Neural cell (in vitro differentiated cells): Measurements from ENCODE around the gene UBE2N. TPM values are rescaled to one million over a fixed set of nuclear protein-coding genes. Genes with fewer than 3 reads are reported as not detected.
"Not testable (repeated sequence)": the region's sequence is repeated elsewhere in the genome, so short reads cannot be mapped to it uniquely, and the experiment has no call there.

Experiments
- H2AFZ ChIP-seq: fragments of 200-600, 300-800 bp; sonication (generic), shearing (Covaris generic); 2 replicates; pipeline ENCODE4 v1.6.0; 2014; ENCODE audit warnings: low read depth, mild to moderate bottlenecking, antibody characterized with exemption, low read length, moderate library complexity
- H3F3A ChIP-seq: fragments of 200-600 bp; shearing (Covaris generic); 2 replicates; pipeline ENCODE4 v1.6.1; 2016; ENCODE audit warnings: mild to moderate bottlenecking, moderate library complexity, mixed read lengths, antibody characterized with exemption, low read length; ENCODE audit not compliant: insufficient read depth, poor library complexity, severe bottlenecking
- H3K27ac ChIP-seq: fragments of 200-600, 300-800 bp; sonication (generic), shearing (Covaris generic); 2 replicates; pipeline ENCODE4 v1.5.1; 2014; ENCODE audit warnings: mild to moderate bottlenecking, low read length, moderate library complexity
- H3K27me3 ChIP-seq: fragments of 300-800, 200-600 bp; sonication (generic), shearing (Covaris generic); 2 replicates; pipeline ENCODE4 v1.6.0; 2014; ENCODE audit warnings: mild to moderate bottlenecking, low read depth, low read length, moderate library complexity; ENCODE audit not compliant: insufficient read depth
- H3K36me3 ChIP-seq: fragments of 300-800, 200-600 bp; sonication (generic), shearing (Covaris generic); 2 replicates; pipeline ENCODE4 v1.5.1; 2014; ENCODE audit warnings: mild to moderate bottlenecking, antibody characterized with exemption, low read length, moderate library complexity; ENCODE audit not compliant: insufficient read depth
- H3K4me2 ChIP-seq: fragments of 300-800, 200-600 bp; sonication (generic), shearing (Covaris generic); 2 replicates; pipeline ENCODE4 v1.6.0; 2014; ENCODE audit warnings: mild to moderate bottlenecking, low read length
- H3K4me3 ChIP-seq: fragments of 300-800, 200-600 bp; sonication (generic), shearing (Covaris generic); 2 replicates; pipeline ENCODE4 v1.5.1; 2014; ENCODE audit warnings: mild to moderate bottlenecking, low read length, moderate library complexity
- H3K79me2 ChIP-seq: fragments of 200-600 bp; shearing (Covaris generic); replicated peaks from 2 replicates; pipeline ENCODE4 v1.6.0; 2014; ENCODE audit warnings: mild to moderate bottlenecking, low read length, moderate library complexity; ENCODE audit not compliant: insufficient read depth
- H3K9ac ChIP-seq: fragments of 300-800, 200-600 bp; sonication (generic), shearing (Covaris generic); 2 replicates; pipeline ENCODE4 v1.6.1; 2016; ENCODE audit warnings: mild to moderate bottlenecking, low read length, mixed read lengths
- H3K9me2 ChIP-seq: fragments of 200-600 bp; shearing (Covaris generic); 2 replicates; pipeline ENCODE4 v1.6.1; 2016; ENCODE audit warnings: mild to moderate bottlenecking, low read length, mixed read lengths; ENCODE audit not compliant: insufficient read depth
- H3K9me3 ChIP-seq: fragments of 200-600, 300-800 bp; sonication (generic), shearing (Covaris generic); 2 replicates; pipeline ENCODE4 v1.6.1; 2016; ENCODE audit warnings: mild to moderate bottlenecking, mixed run types, low read length, moderate library complexity, mixed read lengths
- H4K20me1 ChIP-seq: fragments of 200-600 bp; shearing (Covaris generic); 2 replicates; pipeline ENCODE4 v1.6.1; 2016; ENCODE audit warnings: mild to moderate bottlenecking, mixed run types; ENCODE audit not compliant: insufficient read depth
- CTCF ChIP-seq: fragments of 450-650 bp; IDR thresholded peaks from 2 replicates; pipeline ENCODE4 v1.5.1; 2014; ENCODE audit warnings: antibody characterized with exemption, mild to moderate bottlenecking, moderate library complexity; ENCODE audit not compliant: poor library complexity, severe bottlenecking
- EP300 ChIP-seq: fragments of 450-650 bp; conservative IDR thresholded peaks from 2 replicates; pipeline ENCODE4 v1.6.1; 2014; ENCODE audit warnings: antibody characterized with exemption, mild to moderate bottlenecking, moderate library complexity; ENCODE audit not compliant: poor library complexity, severe bottlenecking
- RAD21 ChIP-seq: fragments of 450-650 bp; conservative IDR thresholded peaks from 2 replicates; pipeline ENCODE4 v1.6.1; 2014; ENCODE audit warnings: antibody characterized with exemption, mild to moderate bottlenecking, moderate library complexity
- SMC3 ChIP-seq: fragments of 450-650 bp; conservative IDR thresholded peaks from 2 replicates; pipeline ENCODE4 v1.6.1; 2014; ENCODE audit warnings: antibody characterized with exemption, mild to moderate bottlenecking, moderate library complexity; ENCODE audit not compliant: poor library complexity
- polyA plus RNA-seq: library from polyadenylated mRNA; depleted of rRNA; stranded (reverse); fragments of >200 nt; gene quantifications from 2 replicates; pipeline ENCODE4 v1.2.3, GENCODE V29; 2014
- TF ChIP-seq, protein P1 (sequence below): IDR thresholded peaks from 2 replicates; pipeline ENCODE4 v1.6.1; 2012; ENCODE audit warnings: borderline replicate concordance

The UBE2N gene
- polyA plus RNA-seq, 1 donor from 2014 or later, result 172 TPM

DNA sequence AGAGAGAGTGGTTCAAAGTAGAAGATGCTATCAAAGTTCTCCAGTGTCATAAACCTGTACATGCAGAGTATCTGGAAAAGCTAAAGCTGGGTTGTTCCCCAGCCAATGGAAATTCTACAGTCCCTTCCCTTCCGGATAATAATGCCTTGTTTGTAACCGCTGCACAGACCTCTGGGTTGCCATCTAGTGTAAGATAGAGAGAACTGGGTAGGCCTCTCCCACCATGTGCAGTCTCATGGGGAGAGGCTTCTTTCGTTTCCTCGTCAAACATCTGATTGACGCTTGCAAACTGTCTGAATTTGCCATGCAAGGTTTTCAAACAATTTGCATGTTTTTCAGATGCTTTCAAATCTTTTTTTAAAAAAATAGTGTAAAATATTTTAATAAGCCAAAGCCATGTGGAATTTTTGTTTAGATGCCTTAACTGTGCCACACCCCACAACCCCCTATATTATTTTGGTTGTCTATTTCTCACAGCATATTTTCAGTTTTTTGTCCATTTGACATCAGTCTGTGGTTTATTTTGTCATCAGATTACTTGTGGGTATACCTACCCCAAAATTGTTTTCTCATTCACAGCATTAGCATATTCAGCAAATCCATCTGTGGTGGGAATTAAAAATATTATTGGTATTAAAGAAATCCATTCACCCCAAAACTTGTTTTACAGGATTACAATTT lies 42.4 kb downstream of the UBE2N start:
- H3K9ac ChIP-seq, H3K4me2 ChIP-seq, H4K20me1 ChIP-seq, H3K27ac ChIP-seq, H2AFZ ChIP-seq, H3K9me3 ChIP-seq, H3K9me2 ChIP-seq, H3K79me2 ChIP-seq, H3F3A ChIP-seq, H3K36me3 ChIP-seq, H3K27me3 ChIP-seq, H3K4me3 ChIP-seq: not testable (repeated sequence)
- TF ChIP-seq RAD21, result peak; percentile 11
- peak; percentile 32 for TF ChIP-seq CTCF

DNA sequence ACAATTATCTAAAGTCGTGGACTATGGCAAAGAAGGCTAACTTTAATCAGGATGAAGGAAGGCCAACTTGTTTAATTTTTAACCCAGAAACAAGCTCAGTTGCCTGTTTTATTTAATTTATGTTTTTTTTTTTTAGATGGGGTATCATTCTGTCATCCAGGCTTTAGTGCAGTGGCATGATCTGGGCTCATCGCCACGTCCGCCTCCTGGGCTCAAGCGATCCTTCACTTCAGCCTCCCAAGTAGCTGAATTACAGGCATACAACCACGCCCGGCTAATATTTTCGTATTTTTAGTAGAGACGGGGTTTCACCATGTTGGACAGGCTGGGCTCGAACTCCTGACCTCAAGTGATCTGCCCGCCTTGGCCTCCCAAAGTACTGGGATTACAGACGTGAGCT lies 44.3 kb downstream of the UBE2N start:
- no peak overlapping the region for H3K4me3 ChIP-seq
- H3K9me3 ChIP-seq, result no peaks in the 10 kb centered on the region
- H3K27ac ChIP-seq, result no peak overlapping the region
- H3K4me2 ChIP-seq, result no peak overlapping the region
- TF ChIP-seq, protein P1, sequence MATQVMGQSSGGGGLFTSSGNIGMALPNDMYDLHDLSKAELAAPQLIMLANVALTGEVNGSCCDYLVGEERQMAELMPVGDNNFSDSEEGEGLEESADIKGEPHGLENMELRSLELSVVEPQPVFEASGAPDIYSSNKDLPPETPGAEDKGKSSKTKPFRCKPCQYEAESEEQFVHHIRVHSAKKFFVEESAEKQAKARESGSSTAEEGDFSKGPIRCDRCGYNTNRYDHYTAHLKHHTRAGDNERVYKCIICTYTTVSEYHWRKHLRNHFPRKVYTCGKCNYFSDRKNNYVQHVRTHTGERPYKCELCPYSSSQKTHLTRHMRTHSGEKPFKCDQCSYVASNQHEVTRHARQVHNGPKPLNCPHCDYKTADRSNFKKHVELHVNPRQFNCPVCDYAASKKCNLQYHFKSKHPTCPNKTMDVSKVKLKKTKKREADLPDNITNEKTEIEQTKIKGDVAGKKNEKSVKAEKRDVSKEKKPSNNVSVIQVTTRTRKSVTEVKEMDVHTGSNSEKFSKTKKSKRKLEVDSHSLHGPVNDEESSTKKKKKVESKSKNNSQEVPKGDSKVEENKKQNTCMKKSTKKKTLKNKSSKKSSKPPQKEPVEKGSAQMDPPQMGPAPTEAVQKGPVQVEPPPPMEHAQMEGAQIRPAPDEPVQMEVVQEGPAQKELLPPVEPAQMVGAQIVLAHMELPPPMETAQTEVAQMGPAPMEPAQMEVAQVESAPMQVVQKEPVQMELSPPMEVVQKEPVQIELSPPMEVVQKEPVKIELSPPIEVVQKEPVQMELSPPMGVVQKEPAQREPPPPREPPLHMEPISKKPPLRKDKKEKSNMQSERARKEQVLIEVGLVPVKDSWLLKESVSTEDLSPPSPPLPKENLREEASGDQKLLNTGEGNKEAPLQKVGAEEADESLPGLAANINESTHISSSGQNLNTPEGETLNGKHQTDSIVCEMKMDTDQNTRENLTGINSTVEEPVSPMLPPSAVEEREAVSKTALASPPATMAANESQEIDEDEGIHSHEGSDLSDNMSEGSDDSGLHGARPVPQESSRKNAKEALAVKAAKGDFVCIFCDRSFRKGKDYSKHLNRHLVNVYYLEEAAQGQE, result no peak
- no peak for TF ChIP-seq RAD21
- TF ChIP-seq EP300, result no peak
- no peak for TF ChIP-seq SMC3
- H2AFZ ChIP-seq, result no peak overlapping the region
- no peaks in the 10 kb centered on the region for H4K20me1 ChIP-seq
- no peaks in the 10 kb centered on the region for H3K27me3 ChIP-seq
- no peak overlapping the region for H3K9ac ChIP-seq
- H3K79me2 ChIP-seq, result peaks cover 6% of the 10 kb centered on the region
- H3K9me2 ChIP-seq, result no peaks in the 10 kb centered on the region
- no peaks in the 10 kb centered on the region for H3K36me3 ChIP-seq
- H3F3A ChIP-seq, result no peaks in the 10 kb centered on the region

DNA sequence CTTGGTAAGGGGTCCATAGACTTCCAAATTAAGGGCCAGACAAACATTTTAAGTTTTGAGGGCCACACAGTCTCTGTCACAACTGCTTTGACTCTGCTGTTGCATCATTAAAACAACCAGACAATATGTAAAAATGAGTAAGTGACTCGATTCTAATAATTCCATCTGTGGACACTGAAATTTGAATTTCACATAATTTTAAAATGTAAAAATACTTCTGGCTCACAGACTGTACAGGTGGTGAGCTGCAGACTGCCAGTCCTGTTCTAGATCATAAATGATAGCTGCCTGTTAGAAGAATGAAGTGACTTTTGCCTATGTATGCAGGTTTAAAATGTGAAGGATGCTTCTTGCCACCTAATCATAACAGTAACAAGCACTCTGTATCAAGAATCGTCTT lies 48.3 kb downstream of the UBE2N start:
- H3K79me2 ChIP-seq, result peaks cover 28% of the 10 kb centered on the region
- no peaks in the 10 kb centered on the region for H3K27me3 ChIP-seq
- TF ChIP-seq RAD21, result no peak
- no peaks in the 10 kb centered on the region for H3K9me3 ChIP-seq
- H3K4me2 ChIP-seq, result no peak overlapping the region
- H3K9ac ChIP-seq, result no peak overlapping the region
- H3F3A ChIP-seq, result no peaks in the 10 kb centered on the region
- H2AFZ ChIP-seq, result no peak overlapping the region
- H3K9me2 ChIP-seq, result no peaks in the 10 kb centered on the region
- no peak overlapping the region for H3K27ac ChIP-seq
- no peaks in the 10 kb centered on the region for H4K20me1 ChIP-seq
- no peak overlapping the region for H3K4me3 ChIP-seq
- H3K36me3 ChIP-seq, result no peaks in the 10 kb centered on the region
